Fibroblast of gingiva (primary cell): Measurements from ENCODE around the gene SPEM3.
"Not testable (repeated sequence)": the region's sequence is repeated elsewhere in the genome, so short reads cannot be mapped to it uniquely, and the experiment has no call there.

ENCODE experiments used
- DNase-seq: peaks from one replicate; pipeline ENCODE4 v3.0.0-alpha.2; 2011; ENCODE audit warnings: low read depth

The SPEM3 gene

DNA sequence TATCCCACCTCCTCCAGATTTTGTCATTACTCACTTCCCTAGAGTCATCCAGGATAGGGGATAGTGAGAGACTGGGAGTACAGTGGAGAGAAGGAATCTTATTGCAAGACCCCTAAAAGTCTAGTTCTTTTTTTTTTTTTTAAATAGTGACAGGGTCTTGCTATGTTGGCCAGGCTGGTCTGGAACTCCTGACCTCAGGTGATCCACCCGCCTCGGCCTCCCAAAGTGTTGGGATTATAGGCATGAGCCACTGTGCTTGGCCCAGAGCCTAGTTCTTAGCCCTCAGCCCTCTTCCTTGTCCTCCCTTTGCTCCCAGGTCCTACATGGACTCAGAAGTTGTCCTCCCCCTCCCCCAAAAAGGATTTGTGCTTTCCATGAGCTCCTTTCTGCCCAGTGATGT lies 13.5 kb downstream of the SPEM3 start:
- no peak for DNase-seq

DNA sequence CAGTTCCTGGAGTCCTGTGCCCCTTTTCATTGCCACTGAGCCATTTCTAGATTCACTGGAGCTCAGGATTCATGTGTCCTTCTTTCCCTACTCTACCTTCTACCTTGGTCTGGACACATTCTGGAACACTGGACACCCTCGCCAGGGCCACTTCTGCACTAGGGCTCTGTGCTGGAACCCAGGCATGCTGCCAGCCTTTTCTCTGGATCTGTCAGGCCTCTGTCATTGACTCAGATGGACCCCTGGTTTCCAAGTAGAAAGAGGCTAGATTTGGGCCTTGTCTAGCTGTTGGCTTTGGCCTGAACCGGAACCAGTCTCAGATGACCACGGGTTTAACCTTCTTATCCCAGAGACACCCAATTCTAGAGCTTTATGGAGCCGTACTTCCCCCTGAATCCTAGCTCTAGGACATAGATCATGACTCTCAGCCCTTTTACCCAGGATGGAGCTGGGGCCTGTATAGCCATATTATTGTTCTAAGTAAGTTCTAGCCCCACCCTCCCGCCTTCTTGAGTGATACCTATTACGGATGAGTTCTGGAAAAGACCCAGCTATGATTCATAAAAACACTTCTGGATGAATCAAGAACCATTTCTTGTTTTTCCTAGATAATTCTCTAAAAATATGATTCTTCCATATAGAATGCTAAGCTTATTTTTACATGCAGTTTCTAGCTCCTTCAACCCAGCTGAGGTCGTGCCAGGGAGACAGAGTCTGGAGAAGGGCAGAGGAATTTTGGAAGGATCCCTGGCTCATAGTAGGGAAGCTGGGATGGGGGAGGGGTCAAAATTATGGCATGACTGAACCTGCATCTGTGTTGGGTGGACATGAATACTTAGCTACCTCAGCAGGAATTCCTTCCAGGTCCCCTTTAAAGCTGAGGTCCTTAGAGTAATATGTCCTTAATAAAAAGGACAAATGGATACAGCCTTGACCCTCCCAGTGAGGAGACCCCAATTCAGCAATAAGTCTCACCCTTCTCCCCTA lies 15.1 kb downstream of the SPEM3 start:
- DNase-seq = no peak

DNA sequence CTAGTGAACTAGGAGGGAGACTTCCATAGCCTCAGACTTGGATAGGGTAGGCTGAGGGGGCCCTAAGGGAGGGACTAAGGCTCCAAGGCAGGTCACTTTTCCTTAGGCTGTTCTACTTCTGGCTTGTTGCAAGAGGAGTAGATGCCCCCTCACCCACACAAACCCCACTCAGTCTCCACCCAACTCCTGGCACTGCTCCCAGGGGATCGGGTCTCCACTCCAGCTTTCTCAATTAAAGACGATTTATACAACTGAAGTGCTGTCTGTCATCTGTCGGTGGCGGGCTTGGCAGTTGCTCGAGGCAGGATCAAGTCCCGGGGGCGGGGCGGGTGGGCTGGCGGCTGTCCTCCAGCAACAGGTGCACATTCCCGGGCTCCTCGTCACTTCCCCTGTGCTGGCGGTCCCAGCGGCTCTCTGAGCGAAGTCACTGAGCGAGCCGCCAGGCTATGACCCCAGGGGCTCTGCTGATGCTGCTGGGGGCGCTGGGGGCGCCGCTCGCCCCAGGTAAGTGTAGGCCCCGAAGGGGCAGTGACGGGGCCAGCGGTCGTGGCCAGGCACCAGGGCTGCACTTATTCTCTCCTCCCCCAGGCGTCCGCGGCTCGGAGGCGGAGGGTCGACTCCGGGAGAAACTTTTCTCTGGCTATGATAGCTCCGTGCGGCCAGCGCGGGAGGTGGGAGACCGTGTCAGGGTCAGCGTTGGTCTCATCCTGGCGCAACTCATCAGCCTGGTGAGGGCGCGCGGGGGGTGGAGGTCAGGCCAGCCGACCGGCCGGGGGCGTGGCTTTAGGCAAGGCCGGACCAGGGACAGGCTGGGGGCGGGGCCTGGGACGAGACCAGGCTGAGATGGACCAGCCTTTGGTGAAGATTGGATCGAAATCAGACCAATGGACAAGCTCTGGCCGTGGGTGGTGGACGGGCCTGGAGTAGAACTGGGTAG lies 16.3 kb downstream of the SPEM3 start, which contains the start of gene CHRNB1:
CHRNB1 (plus strand) TSS at position 380 of the 937 bp plus-strand sequence; CDS start at position 447, 67 bp downstream.
- peak; percentile 31 for DNase-seq

DNA sequence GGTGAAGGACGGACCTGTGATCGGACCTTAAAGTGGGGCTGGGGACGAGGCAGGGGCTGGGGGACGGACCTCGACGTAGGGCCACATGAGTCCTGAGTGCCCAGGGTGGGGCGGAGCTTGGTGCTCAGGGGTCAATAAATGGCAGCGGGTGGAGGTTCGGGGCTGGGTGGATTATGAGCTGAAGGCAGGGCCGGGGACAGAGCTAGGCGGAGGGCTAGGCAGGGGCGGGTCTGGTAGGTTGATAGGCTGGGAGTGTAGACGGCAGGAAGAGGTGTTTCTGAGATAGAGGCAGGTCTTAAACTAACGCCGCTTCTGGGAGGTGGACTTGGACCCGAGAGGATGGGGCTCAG lies 16.9 kb downstream of the SPEM3 start:
- no peak for DNase-seq

DNA sequence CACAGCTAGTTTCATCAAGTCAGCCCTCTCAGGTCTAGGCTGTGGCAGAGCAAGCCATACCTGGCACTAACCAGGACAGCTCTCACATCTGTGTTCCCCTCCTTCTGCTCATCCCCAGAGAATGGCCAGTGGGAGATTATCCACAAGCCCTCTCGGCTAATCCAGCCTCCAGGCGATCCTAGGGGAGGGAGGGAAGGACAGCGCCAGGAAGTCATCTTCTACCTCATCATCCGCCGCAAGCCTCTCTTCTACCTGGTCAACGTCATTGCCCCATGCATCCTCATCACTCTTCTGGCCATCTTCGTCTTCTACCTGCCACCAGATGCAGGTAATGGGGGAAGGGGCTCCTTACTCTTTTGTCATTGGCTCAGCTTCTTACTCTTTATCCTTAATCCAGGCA lies 19.8 kb downstream of the SPEM3 start:
- DNase-seq = no peak

DNA sequence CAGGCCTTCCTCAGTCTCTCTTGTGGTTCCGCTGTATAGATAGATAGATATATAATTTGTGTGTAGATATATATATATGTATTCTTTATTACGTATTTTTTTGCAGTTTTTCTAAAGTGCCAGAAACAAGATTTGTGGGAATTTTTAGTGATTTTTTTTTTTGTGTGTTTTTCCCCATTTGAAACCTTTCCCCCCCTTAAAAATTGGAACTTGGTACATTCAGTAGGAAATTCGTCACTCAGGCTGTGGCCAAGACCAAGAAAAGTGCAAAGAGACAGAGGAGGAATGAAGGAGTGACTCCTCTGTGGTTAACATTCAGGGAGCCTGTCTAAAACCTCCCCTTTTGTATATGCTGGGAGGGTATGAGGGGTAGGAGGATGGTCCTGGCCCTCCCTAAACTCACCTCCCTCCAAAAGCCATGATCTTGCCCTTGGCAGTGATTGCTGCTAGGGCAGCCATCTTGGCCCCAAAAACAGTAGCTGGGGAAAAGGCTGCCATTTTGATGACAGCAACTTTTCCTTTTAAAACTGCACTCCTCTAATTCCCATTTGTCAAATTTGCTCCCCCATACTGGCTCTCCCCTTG lies 31.4 kb downstream of the SPEM3 start:
- DNase-seq = no peak

DNA sequence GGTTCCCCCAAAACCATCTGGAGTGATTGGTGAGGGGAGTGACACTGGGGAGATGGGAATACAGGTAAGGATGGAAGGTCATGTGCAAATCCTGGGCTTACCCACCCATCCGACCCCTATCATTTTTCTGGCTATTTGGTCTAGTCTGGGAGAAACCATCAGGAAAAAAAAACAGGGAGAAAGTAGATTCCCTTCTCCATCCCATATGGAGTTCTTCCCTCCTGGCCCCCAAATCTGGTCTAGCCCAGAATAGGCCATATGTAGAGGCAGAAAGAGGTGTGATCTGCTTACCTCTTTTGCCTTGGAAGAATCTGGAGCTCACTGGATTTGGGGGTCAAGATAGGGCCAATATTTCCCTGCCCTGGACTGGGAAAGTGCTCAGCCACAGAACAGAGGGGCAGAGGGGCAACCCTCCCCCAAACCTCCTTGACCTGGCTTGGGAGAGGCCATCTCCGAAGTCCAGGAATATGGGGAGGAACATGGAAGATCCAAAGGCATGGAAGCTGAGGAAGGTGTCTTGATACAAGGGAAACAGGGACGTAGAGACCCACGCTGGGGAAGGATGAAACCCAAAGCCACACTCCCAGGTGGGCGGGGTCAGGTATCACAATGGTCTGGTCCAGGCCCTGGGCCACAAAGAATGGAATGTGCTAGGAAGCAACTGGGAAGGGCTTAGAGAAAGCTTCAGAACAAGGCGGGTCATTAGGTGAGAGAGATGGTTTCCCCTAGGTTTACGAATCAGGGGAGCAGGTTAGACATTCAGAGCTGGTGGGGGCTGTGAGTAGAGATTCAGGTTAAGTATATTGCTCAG lies 32.4 kb downstream of the SPEM3 start:
- DNase-seq = no peak

DNA sequence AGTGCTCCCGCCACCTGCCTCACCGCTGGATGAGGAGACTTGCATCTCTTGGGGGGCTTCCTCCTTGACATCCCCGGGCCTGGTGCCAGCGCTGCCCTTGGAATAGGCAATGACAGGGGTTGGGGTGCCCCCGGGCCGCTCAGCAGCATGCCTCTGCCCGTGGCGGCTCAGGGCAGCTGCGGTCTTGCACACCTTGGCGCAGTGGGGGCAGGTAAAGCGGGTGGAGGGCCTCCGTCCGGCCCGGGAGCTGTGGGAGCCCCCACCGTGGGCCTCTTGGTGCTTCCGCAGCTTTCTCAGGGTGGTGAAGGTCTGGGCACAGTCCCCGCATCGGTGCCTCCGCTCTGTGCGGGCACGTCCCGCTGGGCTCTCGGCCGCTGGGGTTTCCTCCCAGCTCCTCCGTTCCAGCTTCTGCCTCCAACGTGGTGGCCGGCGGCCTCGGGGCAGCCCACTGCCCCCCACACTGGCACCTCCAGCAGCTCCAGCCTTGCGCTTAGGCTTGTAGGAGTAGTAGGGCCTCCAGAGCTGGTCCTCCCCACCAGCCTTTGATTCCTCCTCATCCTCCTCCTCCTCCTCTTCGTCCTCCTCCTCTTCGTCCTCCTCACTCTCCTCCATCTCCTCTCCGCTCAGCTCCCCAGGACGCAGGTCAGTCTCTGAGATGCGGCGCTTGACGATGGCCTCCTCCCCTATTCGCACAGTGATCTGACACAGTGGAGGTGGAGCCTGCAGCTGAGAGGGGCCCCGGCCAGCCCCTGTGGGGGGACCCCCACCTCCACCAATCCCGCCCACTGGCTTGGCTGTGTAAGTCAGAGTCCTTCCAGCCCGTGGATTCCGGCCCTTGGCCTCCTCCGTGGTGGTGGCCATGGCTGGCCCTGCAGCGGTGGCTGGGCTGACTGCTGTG lies 34.1 kb downstream of the SPEM3 start:
- DNase-seq = no peak

DNA sequence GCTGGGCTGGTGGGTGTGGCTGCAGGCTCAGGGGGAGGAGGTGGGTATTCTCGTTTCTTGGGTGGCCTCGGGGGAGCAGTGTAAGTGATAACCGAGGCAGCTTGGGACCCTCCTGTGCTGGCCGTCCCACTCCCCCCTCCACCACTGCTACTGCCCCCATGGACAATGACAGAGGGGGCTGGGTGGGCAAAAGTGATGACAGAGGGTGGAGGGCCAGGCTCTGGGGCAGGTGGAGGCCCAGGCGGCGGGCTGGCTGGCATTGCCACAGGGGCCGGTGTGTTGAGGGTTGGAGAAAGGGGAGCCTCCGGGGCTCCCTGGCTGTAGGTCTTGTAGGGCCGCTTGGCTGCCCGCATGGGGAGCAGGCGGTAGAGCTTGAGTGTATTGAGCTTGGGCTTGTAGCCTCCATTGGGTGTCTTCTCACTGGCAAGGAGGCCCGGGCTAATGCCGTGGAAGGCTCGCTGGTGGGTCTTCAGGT lies 34.8 kb downstream of the SPEM3 start:
- DNase-seq = no peak

DNA sequence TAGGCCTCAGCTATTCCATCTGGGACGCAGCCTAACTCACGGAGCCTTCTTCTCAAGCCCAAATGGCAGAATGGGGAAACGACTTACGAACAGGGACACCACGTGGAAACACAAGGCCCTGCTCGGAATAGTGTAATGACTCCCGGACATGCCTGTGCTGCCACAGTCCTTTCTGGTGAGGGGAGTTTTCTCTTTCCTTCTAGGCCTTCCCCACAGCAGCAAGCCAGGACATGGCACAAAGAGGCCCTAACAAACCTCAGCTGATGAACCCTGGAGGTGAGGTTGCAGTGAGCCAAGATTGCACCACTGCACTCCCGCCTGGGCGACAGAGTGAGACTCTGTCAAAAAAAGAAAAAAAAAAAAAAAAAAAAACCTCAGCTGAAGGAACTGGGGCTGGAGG lies 35.4 kb downstream of the SPEM3 start:
- no peak for DNase-seq

DNA sequence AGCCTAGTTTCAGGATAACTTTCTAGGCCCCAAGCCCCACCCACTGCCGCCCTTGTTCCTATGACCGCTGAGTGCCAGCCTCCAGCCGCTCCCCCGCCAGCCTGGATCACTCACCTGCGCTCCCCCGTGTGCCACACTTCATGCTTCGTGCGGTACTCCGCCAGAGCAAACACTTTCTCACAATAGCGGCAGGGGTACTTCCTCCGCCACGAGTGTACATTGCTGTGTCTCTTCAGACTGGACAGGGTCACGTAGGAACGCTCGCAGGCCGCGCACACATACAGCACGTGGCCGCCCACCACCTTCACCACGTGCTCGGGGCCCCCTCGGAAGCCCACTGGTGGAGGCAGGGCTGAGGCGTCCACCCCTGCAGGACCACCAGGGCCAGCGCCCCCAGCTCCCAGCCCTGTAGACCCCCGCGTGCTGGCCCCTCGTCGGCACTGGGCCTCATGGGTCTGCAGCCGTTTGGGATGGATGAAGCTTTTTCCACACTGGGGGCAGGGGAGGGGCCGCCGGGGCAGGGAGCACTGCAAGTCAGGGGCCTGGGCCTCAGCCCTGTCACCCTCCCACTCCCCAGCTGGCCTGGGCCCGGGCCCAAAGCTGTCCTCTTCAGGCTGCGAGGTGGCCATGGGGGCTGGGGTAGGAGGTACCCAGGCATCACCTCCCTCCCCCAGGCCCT lies 37.1 kb downstream of the SPEM3 start:
- no peak for DNase-seq

DNA sequence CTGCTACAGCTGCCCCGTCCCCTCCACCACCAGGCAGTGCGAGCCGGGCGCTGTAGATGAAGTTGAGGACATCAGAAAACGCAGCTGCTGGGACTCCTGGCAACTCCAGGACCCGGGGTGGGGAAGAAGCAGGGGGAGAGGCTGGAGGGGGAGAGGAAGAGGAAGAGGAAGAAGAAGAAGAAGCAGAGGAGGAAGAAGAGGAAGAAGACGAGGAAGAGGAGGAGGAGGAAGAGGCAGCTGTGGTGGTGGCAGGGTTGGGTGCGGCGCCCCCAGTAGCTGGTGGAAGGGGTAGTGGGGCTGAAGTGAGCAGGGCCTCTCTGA lies 37.6 kb downstream of the SPEM3 start:
- DNase-seq = no peak

DNA sequence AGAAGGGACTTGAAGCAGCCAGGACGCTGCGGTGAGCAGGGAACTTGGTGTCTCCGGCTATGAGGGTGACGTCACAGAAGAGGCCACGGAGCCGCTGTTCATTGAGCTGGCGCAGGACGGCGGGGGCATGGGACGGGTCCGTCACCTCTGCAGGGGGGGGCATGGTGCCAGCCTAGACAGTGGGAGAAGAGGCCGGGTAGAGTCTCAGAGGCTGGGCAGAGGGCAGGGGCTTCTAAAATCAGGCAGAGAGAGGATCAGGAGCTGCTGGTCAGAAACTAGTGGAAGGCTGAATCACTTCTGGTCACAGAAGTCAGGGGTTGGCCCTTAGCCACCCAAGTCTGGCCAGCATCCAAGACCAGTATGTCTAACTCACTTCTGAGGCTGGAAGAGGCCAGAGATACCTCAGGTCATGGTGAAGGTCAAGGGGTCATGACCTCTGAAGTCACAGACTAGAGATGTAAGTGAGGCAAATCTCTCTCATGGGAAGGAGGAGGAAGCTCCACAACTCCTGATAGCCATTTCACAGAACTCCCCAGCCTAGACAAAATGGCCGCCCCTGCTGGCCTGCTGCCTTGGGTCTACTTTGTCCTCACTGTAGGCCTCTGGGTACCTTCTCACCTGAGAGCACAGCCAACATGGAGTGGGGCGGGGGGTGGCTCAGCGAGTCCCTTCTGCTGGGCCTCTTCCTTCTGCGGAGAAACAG lies 38.1 kb downstream of the SPEM3 start:
- DNase-seq = peak; percentile 46

DNA sequence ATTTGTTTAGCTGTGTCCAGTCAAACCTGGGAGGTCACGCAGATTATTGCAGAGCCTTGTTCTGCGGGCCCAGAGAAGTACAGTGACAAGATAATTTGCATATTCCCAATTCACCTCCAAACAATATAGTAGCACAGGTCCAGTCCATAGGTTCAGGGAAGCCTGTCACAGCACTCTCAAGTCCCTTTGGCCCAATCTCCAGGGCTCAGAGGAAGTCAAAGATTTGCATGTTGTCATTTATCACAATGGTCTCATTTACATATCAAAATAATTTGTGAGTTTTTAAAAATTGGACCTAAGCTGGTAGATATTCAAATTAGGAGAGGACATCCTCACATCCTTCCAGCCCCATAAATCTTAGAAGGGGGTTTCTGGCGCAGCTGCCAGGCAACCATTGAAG lies 38.8 kb downstream of the SPEM3 start:
- no peak for DNase-seq

DNA sequence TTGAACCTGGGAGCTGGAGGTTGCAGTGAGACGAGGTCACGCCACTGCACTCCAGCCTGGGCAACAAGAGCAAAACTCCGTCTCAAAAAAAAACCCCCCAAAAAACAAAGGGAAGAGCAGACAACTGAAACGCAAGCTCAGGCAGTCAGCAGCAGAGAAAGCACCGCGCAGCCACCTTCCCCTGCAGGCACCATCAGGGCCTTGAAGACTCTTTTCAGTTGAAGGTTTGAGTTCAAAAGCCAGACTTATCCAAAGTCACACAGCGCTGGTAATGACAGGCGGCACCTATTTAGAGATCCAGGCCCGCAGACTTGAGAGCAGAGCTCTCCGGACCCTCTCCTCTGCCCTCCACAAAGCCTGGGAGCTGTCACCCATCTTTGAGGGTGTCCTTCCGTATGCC lies 39.6 kb downstream of the SPEM3 start:
- no peak for DNase-seq

DNA sequence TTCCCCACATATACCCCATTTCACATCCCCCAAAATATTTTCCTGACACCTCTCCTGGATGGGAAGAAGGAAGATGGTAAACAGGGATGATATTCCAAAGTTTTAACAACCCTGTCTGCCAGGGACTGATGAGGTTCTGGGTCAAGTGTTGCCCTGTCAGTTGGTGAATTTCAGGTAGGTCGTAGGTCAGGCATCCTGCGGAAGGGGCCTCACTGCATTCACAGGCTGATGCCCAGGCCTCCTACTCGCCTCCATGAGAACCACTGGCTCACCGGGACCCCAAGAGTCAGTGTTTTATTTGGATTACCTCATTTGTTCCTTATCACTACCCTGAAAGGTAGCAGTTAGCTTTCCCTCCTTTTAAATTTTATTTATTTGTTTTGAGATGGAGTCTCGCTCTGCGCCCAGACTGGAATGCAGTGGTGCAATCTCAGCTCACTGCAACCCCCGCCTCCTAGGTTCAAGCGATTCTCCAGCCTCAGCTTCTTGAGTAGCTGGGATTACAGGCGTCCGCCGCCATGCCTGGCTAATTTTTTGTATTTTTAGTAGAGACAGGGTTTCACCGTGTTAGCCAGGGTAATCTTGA lies 40.2 kb downstream of the SPEM3 start:
- no peak for DNase-seq

DNA sequence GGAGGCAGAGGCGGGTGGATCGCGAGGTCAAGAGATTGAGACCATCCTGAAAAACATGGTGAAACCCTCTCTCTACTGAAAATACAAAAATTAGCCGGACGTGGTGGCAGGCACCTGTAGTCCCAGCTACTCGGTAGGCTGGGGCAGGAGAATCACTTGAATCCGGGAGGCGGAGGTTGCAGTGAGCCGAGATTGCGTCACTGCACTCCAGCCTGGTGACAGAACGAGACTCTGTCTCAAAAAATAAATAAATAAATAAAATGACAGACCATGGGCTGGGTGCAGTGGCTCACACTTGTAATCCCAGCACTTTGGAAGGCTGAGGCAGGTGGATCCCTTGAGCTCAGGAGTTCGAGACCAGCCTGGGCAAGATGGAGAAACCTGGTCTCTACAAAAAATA lies 41.2 kb downstream of the SPEM3 start:
- DNase-seq = not testable (repeated sequence)

DNA sequence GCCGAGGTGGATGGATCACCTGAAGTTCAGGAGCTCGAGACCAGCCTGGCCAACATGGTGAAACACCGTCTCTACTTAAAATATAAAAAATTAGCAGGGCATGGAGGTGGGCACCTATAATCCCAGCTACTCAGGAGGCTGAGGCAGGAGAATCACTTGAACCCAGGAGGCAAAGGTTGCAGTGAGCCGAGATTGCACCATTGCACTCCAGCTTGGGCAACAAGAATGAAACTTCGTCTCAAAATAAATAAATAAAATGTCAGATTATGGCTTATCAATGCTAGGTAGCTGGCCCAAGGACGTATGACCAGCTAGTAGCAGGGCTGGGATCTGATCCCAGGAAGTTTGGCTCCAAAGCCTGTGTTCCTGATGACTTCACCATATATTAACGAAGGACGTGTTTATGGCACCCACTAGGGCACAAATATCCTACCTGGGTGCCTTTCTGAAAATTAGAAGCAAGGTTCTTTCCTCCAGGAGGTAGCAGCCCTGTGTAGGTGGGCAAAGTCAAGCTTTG lies 41.9 kb downstream of the SPEM3 start:
- not testable (repeated sequence) for DNase-seq

DNA sequence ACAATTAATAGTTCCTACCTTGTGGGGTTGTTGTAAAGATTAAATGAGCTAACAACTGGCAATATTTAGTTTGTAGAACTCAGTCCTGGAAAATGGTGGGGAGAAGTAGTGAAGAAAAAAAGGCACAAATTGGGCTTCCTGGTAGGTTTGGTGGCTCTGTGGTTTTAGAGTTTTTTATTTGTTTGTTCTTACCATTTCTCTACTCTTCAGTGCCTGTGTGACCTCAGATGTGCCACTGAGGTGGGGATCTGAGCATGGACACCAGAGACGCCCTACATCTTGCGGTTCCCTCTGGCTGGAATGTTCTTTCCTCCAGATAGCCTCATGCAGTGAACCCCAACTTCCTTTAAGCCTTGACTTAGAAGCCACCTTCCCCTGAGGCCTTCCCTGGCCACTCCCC lies 43.1 kb downstream of the SPEM3 start:
- no peak for DNase-seq
